ENCODE results near the gene DROSHA.
"Not testable (repeated sequence)": the region's sequence is repeated elsewhere in the genome, so short reads cannot be mapped to it uniquely, and the experiment has no call there.

DROSHA gene

GRCh38 chr5:31417512-31417911 lies 114.4 kb downstream of the DROSHA start:
- DNase-seq (ENCODE audit: low spot score) = no peak

DNA sequence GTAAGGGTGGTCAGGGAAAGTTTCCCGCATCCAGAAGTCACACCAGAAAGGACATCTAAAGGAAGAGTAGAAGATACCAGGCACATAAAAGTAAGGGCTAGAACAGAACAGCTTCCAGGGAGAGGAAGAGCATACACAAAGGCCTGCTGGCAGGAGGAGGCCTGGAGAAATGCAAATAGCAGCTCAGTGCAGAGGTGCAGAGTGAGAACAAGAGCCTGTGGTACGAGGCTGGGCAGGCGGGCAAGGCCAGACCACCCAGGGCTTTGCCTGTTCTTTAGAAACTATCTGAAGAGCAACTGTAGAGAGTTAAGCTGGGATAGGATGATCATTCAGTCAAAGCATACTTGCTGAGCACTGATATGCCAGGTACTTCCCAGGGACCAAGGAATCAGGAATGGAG lies 115.3 kb downstream of the DROSHA start:
- no peak for DNase-seq (ENCODE audit: low spot score)

- DNase-seq (ENCODE audit: low spot score) = no peak
These were observed 115.9 kb downstream of the DROSHA start for GRCh38 chr5:31415960-31416359.

DNA sequence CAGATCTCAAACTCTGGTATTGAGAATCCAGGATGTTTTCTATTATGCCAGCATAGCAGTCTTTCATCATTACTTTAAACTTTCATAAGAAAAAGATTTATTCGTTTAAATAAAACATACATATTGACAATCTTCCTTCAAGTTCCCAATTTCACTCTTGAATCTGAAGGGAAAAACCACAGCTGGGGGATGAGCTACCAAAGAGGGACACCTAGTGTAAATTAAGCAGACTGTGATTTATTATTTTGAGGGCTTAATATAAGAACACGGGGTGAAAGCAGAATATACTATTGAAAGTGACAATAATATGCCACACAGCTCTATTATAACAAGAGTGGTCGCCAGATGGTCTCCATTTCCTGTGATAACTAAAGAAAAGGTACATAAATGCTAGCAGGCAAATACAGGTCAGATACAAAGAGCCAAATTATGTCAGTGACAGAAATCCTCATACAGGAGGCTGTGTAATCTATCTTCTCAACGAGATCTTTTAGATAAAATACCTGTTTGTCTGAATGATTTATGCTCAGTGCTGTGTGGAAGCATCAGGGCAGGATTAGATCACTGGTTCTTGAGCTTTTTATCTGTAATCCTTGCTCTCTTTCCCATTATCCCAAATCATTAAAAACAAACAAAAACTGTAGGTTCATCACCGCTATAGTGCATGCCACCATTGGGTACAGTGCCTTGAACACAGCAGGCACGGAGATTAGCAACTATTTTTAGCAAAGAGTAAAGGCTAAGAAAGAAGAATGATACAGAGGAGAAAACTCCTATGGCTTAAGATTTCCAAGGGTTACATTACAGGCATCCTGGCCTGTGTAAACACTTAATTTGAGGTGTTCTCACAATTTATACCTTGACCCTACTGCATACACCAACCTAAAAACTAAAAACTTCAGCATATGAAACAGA lies 116.6 kb downstream of the DROSHA start:
- peak; percentile 64 for DNase-seq (ENCODE audit: low spot score)

DNA sequence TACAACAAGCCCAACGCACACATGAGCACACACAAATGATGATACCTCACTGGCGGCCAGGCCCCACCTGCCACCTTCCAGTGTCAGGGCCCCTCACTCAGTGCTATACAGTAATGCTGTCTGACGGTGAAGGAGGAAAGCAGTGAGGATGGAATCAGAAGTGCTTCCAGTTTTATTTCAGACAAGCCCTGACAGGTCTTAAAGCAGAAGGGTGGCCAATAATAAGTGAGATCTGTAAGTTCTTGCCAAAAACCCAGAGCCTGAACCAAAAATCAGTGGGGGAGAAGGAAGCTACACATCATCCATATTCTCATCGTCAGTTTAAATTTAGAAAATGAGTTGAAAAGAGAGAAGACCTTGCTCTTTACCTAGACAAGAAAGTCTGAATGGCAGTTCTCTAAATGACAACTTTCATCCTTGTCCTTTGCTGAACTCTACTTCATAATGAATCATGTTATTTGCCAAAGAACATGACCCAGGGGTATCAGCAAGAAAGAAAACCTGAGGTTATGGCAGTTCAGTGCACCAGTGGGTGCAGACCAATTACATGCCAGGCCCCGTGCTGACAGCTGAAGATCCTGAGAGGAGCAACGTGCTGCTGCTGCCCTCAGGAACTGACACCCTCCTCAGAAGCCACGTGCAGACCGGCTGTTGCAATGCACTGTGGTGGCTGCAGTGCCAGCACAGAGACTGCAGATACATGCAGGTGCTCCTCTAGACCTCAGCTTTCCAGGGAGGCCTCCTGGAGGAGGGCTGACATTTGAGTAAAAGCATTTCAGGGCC lies 118.7 kb downstream of the DROSHA start:
- DNase-seq (ENCODE audit: low spot score) = no peak

DNA sequence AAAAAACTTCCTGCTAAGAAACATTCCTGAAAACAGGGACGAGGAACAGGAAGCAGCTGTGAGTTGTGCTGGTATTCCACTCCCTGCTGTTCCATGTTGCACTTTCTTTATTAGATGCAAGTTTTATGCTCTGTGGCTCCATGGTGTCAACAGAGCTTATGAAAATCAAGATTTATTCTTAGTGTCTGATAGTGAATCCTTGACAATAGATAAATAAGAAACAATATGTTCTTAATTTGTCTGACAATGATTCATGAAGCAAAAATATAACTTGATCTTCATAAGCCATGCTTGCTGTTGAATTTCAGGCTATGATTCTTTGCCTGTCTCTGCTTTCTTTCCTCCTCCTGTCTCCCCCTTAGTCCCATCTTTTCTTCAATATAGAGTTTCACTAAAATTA lies 119.6 kb downstream of the DROSHA start:
- DNase-seq (ENCODE audit: low spot score) = no peak

DNA sequence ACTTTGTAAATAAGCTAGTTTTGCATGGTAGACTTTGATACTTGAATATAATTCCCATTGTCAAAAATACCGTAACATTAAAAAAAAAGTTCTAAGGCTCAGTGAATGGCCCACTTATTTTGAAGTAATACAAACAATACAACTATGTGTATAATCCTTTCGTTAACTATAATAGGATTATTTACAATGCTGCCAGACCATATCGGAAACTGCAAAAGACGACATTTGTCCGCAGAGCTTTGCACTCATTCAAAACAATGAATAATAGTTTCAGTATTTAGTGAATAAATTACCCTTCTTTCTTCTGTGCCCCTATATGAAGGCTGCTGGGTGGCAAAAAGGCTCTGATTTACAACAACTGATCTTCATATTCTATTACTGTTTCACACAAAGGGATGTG lies 121.8 kb downstream of the DROSHA start:
- DNase-seq (ENCODE audit: low spot score) = no peak

GRCh38 chr5:31408814-31409213 lies 123.1 kb downstream of the DROSHA start:
- DNase-seq (ENCODE audit: low spot score) = no peak

DNA sequence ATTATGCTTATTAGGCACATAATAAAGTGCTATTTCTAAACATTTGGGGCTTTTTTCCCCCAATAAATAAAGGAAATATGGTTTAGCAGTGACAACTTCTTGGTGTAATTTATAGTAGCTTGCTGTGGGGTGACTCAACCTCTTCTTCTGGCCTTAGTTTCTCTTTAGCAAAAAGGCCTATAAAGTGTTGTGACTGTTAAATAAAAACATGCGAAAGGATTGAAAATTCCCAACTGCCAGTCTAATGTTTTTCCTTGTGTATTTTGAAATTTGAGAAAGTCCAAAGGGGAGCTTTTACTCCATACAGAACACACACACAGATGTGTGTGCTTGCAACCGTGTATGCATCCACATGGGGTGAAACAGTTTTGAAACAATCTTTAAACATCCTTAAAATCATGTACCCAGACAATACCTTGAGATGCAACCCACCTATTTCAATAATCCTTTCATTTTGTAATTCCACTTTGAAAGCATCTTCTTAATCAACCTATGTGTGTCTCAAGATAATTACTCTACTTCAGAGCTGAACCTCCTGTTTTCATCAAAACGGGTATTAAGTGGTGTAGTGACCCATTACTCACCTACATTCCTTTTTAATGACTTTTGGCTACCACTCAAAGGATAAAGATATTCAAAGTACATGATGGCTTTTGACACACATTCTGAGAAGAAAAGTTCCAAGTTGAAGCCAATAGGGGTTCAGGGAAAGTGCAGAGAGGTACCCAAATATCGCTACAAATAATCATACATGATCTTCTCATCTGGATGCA lies 123.8 kb downstream of the DROSHA start:
- no peak for DNase-seq (ENCODE audit: low spot score)

DNA sequence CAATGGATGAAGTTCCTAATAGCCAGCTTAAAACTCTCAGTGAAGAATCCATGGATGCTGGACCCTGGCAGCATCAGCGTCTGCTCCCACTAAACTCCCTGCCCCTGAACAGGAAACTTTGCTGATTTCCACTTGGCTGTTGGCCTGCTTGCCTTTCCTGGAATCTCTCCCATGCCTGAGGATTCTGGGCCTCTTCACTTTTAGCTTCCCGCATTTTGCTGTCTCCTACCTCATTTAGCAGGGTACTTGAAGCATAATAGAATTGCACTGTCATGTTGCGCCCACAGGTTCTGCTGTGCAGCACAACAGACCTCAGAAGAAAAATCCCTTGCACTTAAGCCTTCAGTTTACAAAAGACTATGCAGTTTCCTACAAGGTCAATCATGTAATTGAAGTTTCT lies 127.6 kb downstream of the DROSHA start:
- DNase-seq (ENCODE audit: low spot score) = no peak

DNA sequence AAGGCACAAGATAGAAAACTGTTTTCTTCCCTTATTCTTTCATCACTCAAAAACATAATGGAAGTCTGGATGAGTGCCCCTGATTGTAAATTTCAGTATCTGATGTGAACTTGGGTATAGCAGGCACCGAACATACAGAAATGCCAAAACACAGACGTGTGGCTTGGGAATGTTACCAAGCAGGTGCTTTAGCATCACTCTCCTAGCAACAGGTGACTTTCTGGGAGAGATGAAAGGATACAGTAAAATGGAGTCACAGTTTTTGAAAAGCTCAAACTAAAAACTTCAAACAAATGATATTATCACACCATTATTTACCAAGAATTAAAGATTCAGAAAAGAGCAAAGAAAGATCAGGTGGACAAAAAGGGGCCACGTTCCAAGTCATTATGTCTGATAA lies 130.2 kb downstream of the DROSHA start:
- DNase-seq (ENCODE audit: low spot score) = no peak

- DNase-seq (ENCODE audit: low spot score) = no peak
These were observed 133.9 kb downstream of the DROSHA start for GRCh38 chr5:31397926-31398557.

- DNase-seq (ENCODE audit: low spot score) = no peak
These were observed 135.1 kb downstream of the DROSHA start for GRCh38 chr5:31396611-31397295.

- not testable (repeated sequence) for DNase-seq (ENCODE audit: low spot score)
These were observed 136.3 kb downstream of the DROSHA start for GRCh38 chr5:31395450-31396045.

- no peak for DNase-seq (ENCODE audit: low spot score)
These were observed 138.8 kb downstream of the DROSHA start for GRCh38 chr5:31393126-31393525.

GRCh38 chr5:31392061-31392460 lies 139.8 kb downstream of the DROSHA start:
- DNase-seq (ENCODE audit: low spot score) = no peak

DNA sequence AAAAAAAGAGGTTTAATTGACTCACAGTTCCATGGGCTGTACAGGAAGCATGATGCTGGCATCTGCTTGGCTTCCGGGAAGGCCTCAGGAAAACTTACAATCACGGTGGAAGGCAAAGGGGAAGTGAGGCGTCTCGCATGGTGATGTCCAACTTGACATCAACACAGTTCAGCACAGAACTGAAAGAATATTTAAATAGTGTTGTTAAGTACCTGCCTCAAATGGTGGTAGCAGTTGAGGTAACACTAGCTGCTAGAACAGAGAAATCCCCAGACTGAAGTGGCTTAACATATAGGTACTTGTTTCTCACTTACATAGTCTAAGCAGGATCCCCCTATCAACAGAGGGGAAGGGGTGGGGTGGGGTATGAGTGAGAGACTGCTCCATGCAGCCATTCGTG lies 141.6 kb downstream of the DROSHA start:
- DNase-seq (ENCODE audit: low spot score) = no peak

- no peak for DNase-seq (ENCODE audit: low spot score)
These were observed 145.9 kb downstream of the DROSHA start for GRCh38 chr5:31385774-31386537.

DNA sequence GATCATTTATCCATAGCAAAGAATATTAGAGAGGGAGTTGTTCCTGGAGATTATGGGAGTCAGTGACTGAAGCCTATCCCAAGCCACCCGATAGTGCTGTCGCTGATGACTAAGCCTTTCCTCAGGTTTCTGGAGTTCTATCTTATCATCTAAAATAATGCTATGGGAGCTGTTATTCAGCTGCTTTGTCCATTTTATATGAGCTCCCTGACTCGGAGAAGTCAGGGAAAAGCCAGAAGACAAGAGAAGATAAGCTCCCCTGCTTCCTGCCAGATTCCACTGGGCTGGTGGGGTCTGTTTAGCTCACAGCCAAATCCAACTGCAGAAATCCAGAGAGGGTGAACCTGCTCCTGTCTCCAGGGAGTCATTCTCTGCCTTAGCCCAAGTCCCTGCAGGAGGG lies 148.2 kb downstream of the DROSHA start:
- no peak for DNase-seq (ENCODE audit: low spot score)
